Heart left ventricle (tissue), 16 donors: Measurements from ENCODE around the gene DUSP15. TPM values are rescaled to one million over a fixed set of nuclear protein-coding genes. Genes with fewer than 3 reads are reported as not detected.

Experiments used
- ATAC-seq, 4 donors: fragments of 200-7000 bp; cut with Tn5 transposase; one replicate each; pipeline ENCODE4 v1.9.1; 2020 to 2022; ENCODE audit warnings: moderate library complexity in 4 of 4, mild to moderate bottlenecking in 3 of 4, moderate number of reproducible peaks in 1 of 4
- DNase-seq, 5 donors: peaks; one replicate each; pipeline ENCODE4 v3.0.0-alpha.2; 2020
- H3K27ac ChIP-seq, 12 donors: fragments of 200-600 bp; sonication (generic) in 4 of 12; one replicate each; pipeline versions ENCODE4 v1.5.0 to v1.8.0; 2016 to 2022; ENCODE audit warnings: mild to moderate bottlenecking in 2 of 12
- H3K27me3 ChIP-seq, 9 donors: fragments of 200-600 bp; sonication (generic) in 2 of 9; one replicate each; pipeline versions ENCODE4 v1.5.1 to v1.8.0; 2016 to 2022; ENCODE audit warnings: mild to moderate bottlenecking in 3 of 9
- H3K36me3 ChIP-seq, 9 donors: fragments of 200-600 bp; sonication (generic) in 2 of 9; one replicate each; pipeline versions ENCODE4 v1.5.0 to v1.8.0; 2018 to 2022; ENCODE audit warnings: mild to moderate bottlenecking in 2 of 9
- H3K4me1 ChIP-seq, 12 donors: fragments of 200-600 bp; sonication (generic) in 4 of 12; one replicate each; pipeline versions ENCODE4 v1.5.0 to v1.8.0; 2016 to 2022; ENCODE audit warnings: mild to moderate bottlenecking in 3 of 12
- H3K4me3 ChIP-seq, 12 donors: fragments of 200-600 bp; sonication (generic) in 4 of 12; one replicate each; pipeline versions ENCODE4 v1.5.0 to v1.8.0; 2017 to 2022; ENCODE audit warnings: mild to moderate bottlenecking in 9 of 12, moderate library complexity in 4 of 12
- H3K9me3 ChIP-seq, 12 donors: fragments of 200-600 bp; sonication (generic) in 4 of 12; one replicate each; pipeline versions ENCODE4 v1.5.0 to v1.8.0; 2016 to 2022; ENCODE audit warnings: mild to moderate bottlenecking in 1 of 12
- CTCF ChIP-seq, 12 donors: fragments of 200-600 bp; sonication (generic) in 4 of 12; IDR thresholded peaks; one replicate each; pipeline versions ENCODE4 v1.5.0 to v1.8.0; 2018 to 2022; ENCODE audit warnings: antibody characterized with exemption in 12 of 12, mild to moderate bottlenecking in 5 of 12
- POLR2A ChIP-seq, 2 donors: fragments of 450-650 bp; IDR thresholded peaks; one replicate each; pipeline ENCODE4 v1.6.1; 2017; ENCODE audit warnings: antibody characterized with exemption in 2 of 2, mild to moderate bottlenecking in 2 of 2, moderate library complexity in 2 of 2
- WGBS, 4 donors: extraction: QIAGEN DNeasy Blood & Tissue Kit in 2 of 4; methylation state at CpG; one replicate each; pipeline versions ENCODE4 v1.1.5 to v1.1.7; 2013 to 2018; 5-methylcytosine and 5-hydroxymethylcytosine counted together
- intact Hi-C, 10 donors: fragments of 100-400 bp; cut with DNase I; formaldehyde crosslinking; loops; one replicate each; pipeline versions ENCODE4 v1.11.1 to v1.14.2; 2022
- polyA plus RNA-seq, 2 donors: library from polyadenylated mRNA; stranded (reverse); fragments of 200-250 nt; gene quantifications; one replicate each; pipeline ENCODE4 v1.2.3, GENCODE V29; 2013
- total RNA-seq, 9 donors: library from RNA; depleted of rRNA in 2 of 9; stranded (reverse); fragments of >200 nt in 2 of 9; fragmentation: NEBNext Ultra II Directional in 3 of 9; extraction: Animal tissue kit (Norgen Biotek cat#: 25700) in 3 of 9; gene quantifications; one replicate each; pipeline versions ENCODE4 v1.1.0 to v1.2.4, GENCODE V29; 2016 to 2023
- donor health status: ischemic (EF 13 %, LVEDD 7.1; RV severe dilation, severe dysfunction).
- donor health status: healthy with polysubstance abuse.
- donor health status: DM: no; HTN: yes; CAD: no.
- donor health status: DM: no; HTN: no; CAD: no.
- donor health status: ischemic (EF 25% LVEDD 6.9; RV normal size, moderate dysfunction).
- donor health status: ischemic (EF 25% LVEDD 5.7; RV mildly dilated, moderate dysfunction).
- donor health status: healthy.
- donor health status: DM: yes; HTN: yes; CAD: no.
- donor health status: ischemic (EF 35%, LVEDD 5.7; RV mildly dilated, moderate dysfunction).
- donor health status: nonischemic (EF 11% LVEDD 7.7; RV severe dilation, severe dysfunction).
- donor health status: DM: yes; HTN: yes; CAD: no.
- donor health status: PGD.
- donor health status: ischemic (EF 29% LVEDD 5.4; RV normal size, mild dysfunction).
- donor health status: nonischemic (EF 23%, LVEDD 6.1; RV moderate dilation, normal function).

Gene DUSP15
- total and polyA plus RNA-seq, 11 donors = 0.68 to 7.4 (median 3.0) TPM

- Histone ChIP-seq H3K4me1 (peaks cover 0 to 56% (median 25%) of the 10 kb centered on the region in 12 donors), H3K27ac (peak overlapping the region in 11 of 12 donors; percentile 36 to 89 (median 74)), H3K36me3 (no peaks in the 10 kb centered on the region), H3K9me3 (no peaks in the 10 kb centered on the region), H3K4me3 (peak overlapping the region; percentile 24 to 72 (median 50)), H3K27me3 (peaks cover 0 to 14% (median 8%) of the 10 kb centered on the region in 9 donors)
- WGBS, 4 donors = 73 to 93% (median 83%) methylated on average over 15 to 28 of the region's 28 CpGs
- no peak for DNase-seq
- ATAC-seq = no peak
- intact Hi-C loops = no loop called here
- TF ChIP-seq CTCF (IDR thresholded peaks at IDR 0.05) = no peak
- TF ChIP-seq POLR2A (IDR thresholded peaks at IDR 0.05) = no peak
These were observed 25.5 kb downstream of the DUSP15 start for GRCh38 chr20:31844737-31845299.

GRCh38 chr20:31843881-31844280, 26.4 kb downstream of the DUSP15 start:
- WGBS, 4 donors = 73 to 88% (median 79%) methylated on average over 5 of the region's 5 CpGs
- peaks cover 0 to 65% (median 26%) of the 10 kb centered on the region in 12 donors for H3K4me1 ChIP-seq

GRCh38 chr20:31843288-31843687, 27.0 kb downstream of the DUSP15 start:
- no peaks in the 10 kb centered on the region for H3K9me3 ChIP-seq
- DNase-seq = no peak
- H3K27me3 ChIP-seq = no peaks in the 10 kb centered on the region
- 59 to 70% (median 64%) methylated on average over 4 to 6 of the region's 6 CpGs for WGBS, 4 donors
- no peak for ATAC-seq
- H3K27ac ChIP-seq = peak overlapping the region; percentile 22 to 89 (median 76)
- H3K4me1 ChIP-seq = peaks cover 0 to 71% (median 28%) of the 10 kb centered on the region in 12 donors
- no peaks in the 10 kb centered on the region for H3K36me3 ChIP-seq
- intact Hi-C loops = no loop called here
- TF ChIP-seq CTCF (IDR thresholded peaks at IDR 0.05) = no peak
- no peak for TF ChIP-seq POLR2A (IDR thresholded peaks at IDR 0.05)
- H3K4me3 ChIP-seq = peak overlapping the region in 11 of 12 donors; percentile 24 to 72 (median 50)

More at GRCh38 chr20:31843881-31844280, 26.4 kb downstream of the DUSP15 start:
- peak overlapping the region; percentile 22 to 89 (median 76) for H3K27ac ChIP-seq
- H3K4me3 ChIP-seq = peak overlapping the region in 11 of 12 donors; percentile 24 to 72 (median 50)
- H3K9me3 ChIP-seq = no peaks in the 10 kb centered on the region
- DNase-seq (no peak), ATAC-seq (no peak)
- intact Hi-C loops = no loop called here
- TF ChIP-seq CTCF (IDR thresholded peaks at IDR 0.05) = no peak
- no peak for TF ChIP-seq POLR2A (IDR thresholded peaks at IDR 0.05)
- H3K27me3 ChIP-seq = peaks cover 0 to 5% (median 0%) of the 10 kb centered on the region in 9 donors
- H3K36me3 ChIP-seq = no peaks in the 10 kb centered on the region

GRCh38 chr20:31842471-31843157, 27.7 kb downstream of the DUSP15 start:
- Histone ChIP-seq H3K36me3 (no peaks in the 10 kb centered on the region), H3K4me1 (peaks cover 0 to 77% (median 30%) of the 10 kb centered on the region in 12 donors), H3K4me3 (peak overlapping the region in 10 of 12 donors; percentile 20 to 72 (median 52)), H3K27ac (peak overlapping the region; percentile 22 to 89 (median 76)), H3K9me3 (no peaks in the 10 kb centered on the region), H3K27me3 (no peaks in the 10 kb centered on the region)
- intact Hi-C loops = no loop called here
- peak in 1 of 12 donors; percentile 3 for TF ChIP-seq CTCF (IDR thresholded peaks at IDR 0.05)
- no peak for TF ChIP-seq POLR2A (IDR thresholded peaks at IDR 0.05)
- ATAC-seq (peak; percentile 55 to 82 (median 66)), DNase-seq (peak; percentile 87 to 91 (median 88))
- WGBS, 4 donors = 40 to 56% (median 44%) methylated on average over 7 to 12 of the region's 12 CpGs
